ENCODE measurements around the gene ATAD2B.
"Not testable (repeated sequence)": the region's sequence is repeated elsewhere in the genome, so short reads cannot be mapped to it uniquely, and the experiment has no call there.

The ATAD2B gene

GRCh38 chr2:23789012-23789411 lies 137.9 kb downstream of the ATAD2B start:
- no peak overlapping the region for H2AFZ ChIP-seq (ENCODE audit: low read depth, low read length)

GRCh38 chr2:23788100-23788499 lies 138.8 kb downstream of the ATAD2B start:
- Histone ChIP-seq H3K9me3 (ENCODE audit: low read length) (no peaks in the 10 kb centered on the region), H3K4me3 (ENCODE audit: low read length) (no peak overlapping the region), H2AFZ (ENCODE audit: low read depth, low read length) (no peak overlapping the region), H3K4me1 (ENCODE audit: insufficient read depth, low read length) (no peaks in the 10 kb centered on the region), H3K27me3 (ENCODE audit: insufficient read depth, low read length) (no peaks in the 10 kb centered on the region), H3K36me3 (ENCODE audit: insufficient read depth, low read length) (peaks cover 36% of the 10 kb centered on the region)

More at GRCh38 chr2:23789012-23789411, 137.9 kb downstream of the ATAD2B start:
- Histone ChIP-seq H3K4me3 (ENCODE audit: low read length) (no peak overlapping the region), H3K27me3 (ENCODE audit: insufficient read depth, low read length) (no peaks in the 10 kb centered on the region), H3K36me3 (ENCODE audit: insufficient read depth, low read length) (peaks cover 32% of the 10 kb centered on the region), H3K4me1 (ENCODE audit: insufficient read depth, low read length) (no peaks in the 10 kb centered on the region), H3K9me3 (ENCODE audit: low read length) (no peaks in the 10 kb centered on the region)

- no peaks in the 10 kb centered on the region for H3K9me3 ChIP-seq (ENCODE audit: low read length)
- H3K27me3 ChIP-seq (ENCODE audit: insufficient read depth, low read length): no peaks in the 10 kb centered on the region
- no peak overlapping the region for H3K4me3 ChIP-seq (ENCODE audit: low read length)
- peaks cover 42% of the 10 kb centered on the region for H3K36me3 ChIP-seq (ENCODE audit: insufficient read depth, low read length)
- H2AFZ ChIP-seq (ENCODE audit: low read depth, low read length): no peak overlapping the region
- no peaks in the 10 kb centered on the region for H3K4me1 ChIP-seq (ENCODE audit: insufficient read depth, low read length)
Observed at GRCh38 chr2:23784971-23785370, 142.0 kb downstream of the ATAD2B start.

GRCh38 chr2:23782646-23783045 lies 144.3 kb downstream of the ATAD2B start:
- Histone ChIP-seq H3K9me3 (ENCODE audit: low read length) (no peaks in the 10 kb centered on the region), H3K4me3 (ENCODE audit: low read length) (no peak overlapping the region), H2AFZ (ENCODE audit: low read depth, low read length) (no peak overlapping the region), H3K27me3 (ENCODE audit: insufficient read depth, low read length) (no peaks in the 10 kb centered on the region), H3K4me1 (ENCODE audit: insufficient read depth, low read length) (no peaks in the 10 kb centered on the region), H3K36me3 (ENCODE audit: insufficient read depth, low read length) (peaks cover 44% of the 10 kb centered on the region)

GRCh38 chr2:23782126-23782525 lies 144.8 kb downstream of the ATAD2B start:
- no peak overlapping the region for H2AFZ ChIP-seq (ENCODE audit: low read depth, low read length)
- H3K4me3 ChIP-seq (ENCODE audit: low read length): no peak overlapping the region
- no peaks in the 10 kb centered on the region for H3K27me3 ChIP-seq (ENCODE audit: insufficient read depth, low read length)
- no peaks in the 10 kb centered on the region for H3K4me1 ChIP-seq (ENCODE audit: insufficient read depth, low read length)
- peaks cover 46% of the 10 kb centered on the region for H3K36me3 ChIP-seq (ENCODE audit: insufficient read depth, low read length)
- no peaks in the 10 kb centered on the region for H3K9me3 ChIP-seq (ENCODE audit: low read length)

GRCh38 chr2:23780465-23780864 lies 146.5 kb downstream of the ATAD2B start:
- H3K4me1 ChIP-seq (ENCODE audit: insufficient read depth, low read length); H3K27me3 ChIP-seq (ENCODE audit: insufficient read depth, low read length); H3K4me3 ChIP-seq (ENCODE audit: low read length); H3K9me3 ChIP-seq (ENCODE audit: low read length); H2AFZ ChIP-seq (ENCODE audit: low read depth, low read length): not testable (repeated sequence)
- H3K36me3 ChIP-seq (ENCODE audit: insufficient read depth, low read length): peaks cover 34% of the 10 kb centered on the region

GRCh38 chr2:23777826-23778225 lies 149.1 kb downstream of the ATAD2B start:
- Histone ChIP-seq H3K36me3 (ENCODE audit: insufficient read depth, low read length) (peaks cover 34% of the 10 kb centered on the region), H2AFZ (ENCODE audit: low read depth, low read length) (no peak overlapping the region), H3K27me3 (ENCODE audit: insufficient read depth, low read length) (no peaks in the 10 kb centered on the region), H3K9me3 (ENCODE audit: low read length) (no peaks in the 10 kb centered on the region), H3K4me1 (ENCODE audit: insufficient read depth, low read length) (no peaks in the 10 kb centered on the region), H3K4me3 (ENCODE audit: low read length) (no peak overlapping the region)

- Histone ChIP-seq H3K4me1 (ENCODE audit: insufficient read depth, low read length) (no peaks in the 10 kb centered on the region), H3K27me3 (ENCODE audit: insufficient read depth, low read length) (no peaks in the 10 kb centered on the region), H2AFZ (ENCODE audit: low read depth, low read length) (no peak overlapping the region), H3K4me3 (ENCODE audit: low read length) (no peak overlapping the region), H3K36me3 (ENCODE audit: insufficient read depth, low read length) (peaks cover 40% of the 10 kb centered on the region), H3K9me3 (ENCODE audit: low read length) (peaks cover 7% of the 10 kb centered on the region)
Observed at GRCh38 chr2:23776021-23776420, 150.9 kb downstream of the ATAD2B start.

- no peak overlapping the region for H3K4me3 ChIP-seq (ENCODE audit: low read length)
- peaks cover 8% of the 10 kb centered on the region for H3K9me3 ChIP-seq (ENCODE audit: low read length)
- no peaks in the 10 kb centered on the region for H3K4me1 ChIP-seq (ENCODE audit: insufficient read depth, low read length)
- H3K27me3 ChIP-seq (ENCODE audit: insufficient read depth, low read length): no peaks in the 10 kb centered on the region
- peaks cover 38% of the 10 kb centered on the region for H3K36me3 ChIP-seq (ENCODE audit: insufficient read depth, low read length)
- no peak overlapping the region for H2AFZ ChIP-seq (ENCODE audit: low read depth, low read length)
Observed at GRCh38 chr2:23772684-23773083, 154.2 kb downstream of the ATAD2B start.

- peaks cover 37% of the 10 kb centered on the region for H3K36me3 ChIP-seq (ENCODE audit: insufficient read depth, low read length)
- no peak overlapping the region for H3K4me3 ChIP-seq (ENCODE audit: low read length)
- no peaks in the 10 kb centered on the region for H3K4me1 ChIP-seq (ENCODE audit: insufficient read depth, low read length)
- no peaks in the 10 kb centered on the region for H3K27me3 ChIP-seq (ENCODE audit: insufficient read depth, low read length)
- no peak overlapping the region for H2AFZ ChIP-seq (ENCODE audit: low read depth, low read length)
- H3K9me3 ChIP-seq (ENCODE audit: low read length): peaks cover 8% of the 10 kb centered on the region
Observed at GRCh38 chr2:23772056-23772455, 154.9 kb downstream of the ATAD2B start.

GRCh38 chr2:23769364-23769763 lies 157.6 kb downstream of the ATAD2B start:
- Histone ChIP-seq H3K4me3 (ENCODE audit: low read length) (no peak overlapping the region), H3K36me3 (ENCODE audit: insufficient read depth, low read length) (peaks cover 38% of the 10 kb centered on the region), H3K4me1 (ENCODE audit: insufficient read depth, low read length) (no peaks in the 10 kb centered on the region), H3K27me3 (ENCODE audit: insufficient read depth, low read length) (no peaks in the 10 kb centered on the region), H2AFZ (ENCODE audit: low read depth, low read length) (no peak overlapping the region), H3K9me3 (ENCODE audit: low read length) (peaks cover 8% of the 10 kb centered on the region)

GRCh38 chr2:23767876-23768621 lies 158.9 kb downstream of the ATAD2B start:
- Histone ChIP-seq H3K4me3 (ENCODE audit: low read length) (no peak overlapping the region), H3K27me3 (ENCODE audit: insufficient read depth, low read length) (no peaks in the 10 kb centered on the region), H3K4me1 (ENCODE audit: insufficient read depth, low read length) (no peaks in the 10 kb centered on the region), H3K9me3 (ENCODE audit: low read length) (peaks cover 8% of the 10 kb centered on the region), H2AFZ (ENCODE audit: low read depth, low read length) (no peak overlapping the region), H3K36me3 (ENCODE audit: insufficient read depth, low read length) (peaks cover 32% of the 10 kb centered on the region)

- Histone ChIP-seq H2AFZ (ENCODE audit: low read depth, low read length) (no peak overlapping the region), H3K4me1 (ENCODE audit: insufficient read depth, low read length) (no peaks in the 10 kb centered on the region), H3K36me3 (ENCODE audit: insufficient read depth, low read length) (peaks cover 42% of the 10 kb centered on the region), H3K4me3 (ENCODE audit: low read length) (no peak overlapping the region), H3K9me3 (ENCODE audit: low read length) (no peaks in the 10 kb centered on the region), H3K27me3 (ENCODE audit: insufficient read depth, low read length) (no peaks in the 10 kb centered on the region)
Observed at GRCh38 chr2:23762141-23762540, 164.8 kb downstream of the ATAD2B start.

- Histone ChIP-seq H3K4me3 (ENCODE audit: low read length) (no peak overlapping the region), H3K9me3 (ENCODE audit: low read length) (no peaks in the 10 kb centered on the region), H3K4me1 (ENCODE audit: insufficient read depth, low read length) (no peaks in the 10 kb centered on the region), H3K27me3 (ENCODE audit: insufficient read depth, low read length) (no peaks in the 10 kb centered on the region), H2AFZ (ENCODE audit: low read depth, low read length) (no peak overlapping the region), H3K36me3 (ENCODE audit: insufficient read depth, low read length) (peaks cover 47% of the 10 kb centered on the region)
Observed at GRCh38 chr2:23761638-23762037, 165.3 kb downstream of the ATAD2B start.
